ENCODE data around the gene KLHL18.
A peak's percentile ranks its signal among the peaks of the same experiment; 100 is the strongest.
"Not testable (repeated sequence)": the region's sequence is repeated elsewhere in the genome, so short reads cannot be mapped to it uniquely, and the experiment has no call there.

The KLHL18 gene

GRCh38 chr3:47365213-47366153 is 82.7 kb downstream of the KLHL18 start:
- DNase-seq (ENCODE audit: insufficient read length, low spot score) (no peak), FAIRE-seq (no peak)
- no peak for TF ChIP-seq CTCF (IDR thresholded peaks at IDR 0.05; ENCODE audit: insufficient read depth, missing control alignments)

- DNase-seq (ENCODE audit: insufficient read length, low spot score) (no peak), FAIRE-seq (no peak)
- no peak for TF ChIP-seq CTCF (IDR thresholded peaks at IDR 0.05; ENCODE audit: insufficient read depth, missing control alignments)
Measured at GRCh38 chr3:47366833-47367232, 84.1 kb downstream of the KLHL18 start.

- TF ChIP-seq CTCF (IDR thresholded peaks at IDR 0.05; ENCODE audit: insufficient read depth, missing control alignments), result no peak
- no peak for FAIRE-seq
- no peak for DNase-seq (ENCODE audit: insufficient read length, low spot score)
Measured at GRCh38 chr3:47367631-47368030, 84.9 kb downstream of the KLHL18 start.

- FAIRE-seq, result not testable (repeated sequence)
Measured at GRCh38 chr3:47370020-47370419, 87.3 kb downstream of the KLHL18 start.

GRCh38 chr3:47370887-47371697 is 88.3 kb downstream of the KLHL18 start:
- no peak for FAIRE-seq
- no peak for DNase-seq (ENCODE audit: insufficient read length, low spot score)
- peak; percentile 19 for TF ChIP-seq CTCF (IDR thresholded peaks at IDR 0.05; ENCODE audit: insufficient read depth, missing control alignments)

More at GRCh38 chr3:47370020-47370419, 87.3 kb downstream of the KLHL18 start:
- not testable (repeated sequence) for DNase-seq (ENCODE audit: insufficient read length, low spot score)

GRCh38 chr3:47374587-47374986 is 91.8 kb downstream of the KLHL18 start:
- no peak for DNase-seq (ENCODE audit: insufficient read length, low spot score)
- no peak for FAIRE-seq
- no peak for TF ChIP-seq CTCF (IDR thresholded peaks at IDR 0.05; ENCODE audit: insufficient read depth, missing control alignments)

GRCh38 chr3:47376393-47376792 is 93.6 kb downstream of the KLHL18 start:
- no peak for DNase-seq (ENCODE audit: insufficient read length, low spot score)
- no peak for TF ChIP-seq CTCF (IDR thresholded peaks at IDR 0.05; ENCODE audit: insufficient read depth, missing control alignments)
- FAIRE-seq, result no peak

Measured in D721Med (cell line).